Rectal smooth muscle tissue (tissue), 1 donor: Measurements from ENCODE around the gene KIF18B.

Experiments
- H3K27ac ChIP-seq: one replicate; pipeline ENCODE4 v1.7.0; 2013; ENCODE audit warnings: low read depth, low read length, inconsistent platforms
- H3K27me3 ChIP-seq: one replicate; pipeline ENCODE4 v1.7.0; 2013; ENCODE audit warnings: low read length; ENCODE audit not compliant: control insufficient read depth, insufficient read depth
- H3K36me3 ChIP-seq: one replicate; pipeline ENCODE4 v1.7.0; 2013; ENCODE audit warnings: low read length; ENCODE audit not compliant: control insufficient read depth, insufficient read depth
- H3K4me1 ChIP-seq: one replicate; pipeline ENCODE4 v1.7.0; 2013; ENCODE audit warnings: low read length; ENCODE audit not compliant: control insufficient read depth, insufficient read depth
- H3K4me3 ChIP-seq: one replicate; pipeline ENCODE4 v1.7.0; 2013; ENCODE audit warnings: low read length
- H3K9ac ChIP-seq: one replicate; pipeline ENCODE4 v1.7.0; 2013; ENCODE audit warnings: low read length

Gene KIF18B

DNA sequence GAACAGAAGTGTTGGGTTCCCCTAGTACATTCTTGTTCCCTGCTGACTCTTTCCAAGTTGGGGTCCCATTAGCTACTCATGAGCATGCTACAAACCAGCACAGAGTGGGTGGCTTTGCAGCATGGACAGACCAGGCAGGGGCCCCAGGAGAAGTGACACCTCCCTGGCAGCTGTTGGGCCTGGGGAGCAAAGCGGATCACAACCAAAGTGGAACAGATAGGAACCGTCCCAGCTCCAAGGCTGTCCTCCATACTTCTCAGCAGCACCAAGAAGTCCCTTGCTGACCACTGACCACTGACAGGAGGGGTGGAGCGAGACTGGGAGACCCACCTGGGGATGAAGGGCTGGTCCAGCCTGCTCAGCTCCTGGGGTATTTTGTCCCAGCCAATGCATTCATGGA lies 19.9 kb downstream of the KIF18B start:
- Histone ChIP-seq H3K9ac (no peak overlapping the region), H3K27me3 (peaks cover 2% of the 10 kb centered on the region), H3K4me1 (no peaks in the 10 kb centered on the region), H3K4me3 (no peak overlapping the region), H3K27ac (no peak overlapping the region), H3K36me3 (no peaks in the 10 kb centered on the region)

DNA sequence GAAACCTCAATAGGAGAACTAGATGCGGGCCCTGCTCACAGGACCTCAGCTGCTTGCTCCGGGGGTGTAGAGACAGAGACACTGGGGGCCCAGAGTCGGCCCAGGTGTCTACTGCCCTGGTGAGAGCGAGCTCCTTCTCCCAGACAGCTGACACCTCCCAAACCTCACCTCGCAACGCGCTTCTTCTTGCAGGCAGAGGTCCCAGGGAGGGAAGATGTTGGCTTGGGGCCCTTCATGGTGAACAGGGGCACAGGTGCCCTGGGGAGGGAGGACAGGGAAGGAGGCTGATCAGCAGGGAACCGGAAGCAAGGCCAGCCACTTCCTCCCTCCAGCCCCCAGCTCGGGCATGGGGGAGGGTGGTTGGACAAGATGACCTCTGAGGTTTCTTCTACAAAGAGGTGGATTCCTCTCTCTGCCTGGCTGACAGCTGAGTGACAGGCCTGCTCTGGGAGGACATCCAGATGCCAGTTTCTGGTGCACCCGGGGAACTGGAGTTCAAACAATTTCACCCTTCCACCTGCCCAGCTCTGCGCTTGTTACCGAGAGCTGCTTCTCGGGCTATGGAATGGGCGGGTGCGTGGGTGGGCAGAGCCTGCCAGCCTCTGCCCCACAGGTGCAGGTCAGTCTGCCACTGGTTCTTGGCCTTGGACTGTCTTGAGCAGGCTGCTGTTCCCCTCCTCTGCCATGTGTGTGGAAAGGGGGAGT lies 20.6 kb downstream of the KIF18B start:
- Histone ChIP-seq H3K4me1 (no peaks in the 10 kb centered on the region), H3K27me3 (no peaks in the 10 kb centered on the region), H3K27ac (no peak overlapping the region), H3K4me3 (no peak overlapping the region), H3K9ac (no peak overlapping the region), H3K36me3 (no peaks in the 10 kb centered on the region)

DNA sequence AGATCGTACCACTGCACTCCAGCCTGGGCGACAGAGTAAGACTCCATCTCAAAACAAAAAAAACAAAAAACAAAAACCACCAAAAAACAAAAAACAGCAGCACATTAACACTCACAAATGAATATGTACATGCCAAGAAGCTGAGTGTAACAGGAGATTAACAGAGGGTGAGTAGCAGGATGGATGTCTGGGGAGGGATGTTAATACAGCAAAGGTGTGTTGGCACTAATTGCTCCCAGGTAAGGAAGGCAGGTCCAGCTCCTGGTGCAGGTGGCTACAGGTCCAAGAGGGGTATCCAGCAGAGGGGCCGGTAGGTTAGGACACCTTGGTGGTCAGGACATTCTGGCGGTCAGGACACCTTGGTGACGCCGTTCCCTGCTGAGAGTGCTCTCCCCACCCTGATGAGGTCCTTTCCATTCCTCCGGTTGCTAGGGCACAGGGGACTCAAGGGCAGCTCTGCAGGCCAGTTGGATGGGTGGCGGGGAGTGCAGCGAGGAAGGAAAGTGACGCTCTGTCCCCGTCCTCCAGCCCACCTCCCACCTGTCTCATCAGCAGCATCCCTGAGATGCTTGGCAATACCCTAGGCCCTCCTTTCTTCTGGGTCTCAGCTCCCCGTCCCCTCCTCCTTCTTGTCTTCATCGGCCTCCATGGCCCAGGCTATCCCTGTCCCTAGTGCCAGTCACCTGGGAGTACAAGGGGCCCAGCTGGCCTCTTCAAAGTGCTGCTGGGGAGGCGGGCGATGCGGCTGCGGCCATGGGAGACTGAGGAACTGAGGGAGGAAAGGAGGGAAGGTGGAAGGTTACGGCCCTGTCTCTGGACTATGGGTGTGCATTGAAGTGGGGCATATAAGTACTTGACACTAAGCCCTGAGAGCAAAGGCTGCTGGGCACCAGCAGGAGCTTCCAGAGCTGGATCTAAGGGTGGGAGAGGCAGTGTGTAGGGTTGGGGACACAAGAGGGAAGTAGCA lies 21.6 kb downstream of the KIF18B start:
- H3K9ac ChIP-seq, result no peak overlapping the region
- no peak overlapping the region for H3K27ac ChIP-seq
- H3K4me1 ChIP-seq, result no peaks in the 10 kb centered on the region
- H3K27me3 ChIP-seq, result no peaks in the 10 kb centered on the region
- H3K4me3 ChIP-seq, result no peak overlapping the region
- H3K36me3 ChIP-seq, result no peaks in the 10 kb centered on the region

DNA sequence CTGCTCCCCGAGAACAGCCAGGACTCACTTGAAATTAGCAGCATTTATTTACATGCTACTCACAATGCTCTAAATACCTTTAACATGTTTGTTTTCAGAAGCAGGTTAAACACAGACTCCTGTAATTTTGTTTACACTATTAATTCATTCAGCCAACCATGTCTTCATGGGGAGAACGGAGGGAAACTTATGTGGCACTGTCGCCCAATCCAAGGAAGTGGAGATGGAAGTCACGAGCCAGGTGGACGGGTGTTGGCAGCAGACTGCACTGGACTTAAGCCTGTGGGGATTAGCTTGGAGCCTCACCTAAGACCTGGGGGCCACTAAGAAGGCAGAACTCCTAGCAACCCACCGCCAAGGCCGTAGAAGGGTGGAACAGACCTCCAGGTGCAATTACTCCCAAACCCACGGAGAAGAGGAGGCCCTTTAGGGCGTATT lies 23.4 kb downstream of the KIF18B start:
- Histone ChIP-seq H3K36me3 (no peaks in the 10 kb centered on the region), H3K27me3 (no peaks in the 10 kb centered on the region), H3K9ac (no peak overlapping the region), H3K27ac (no peak overlapping the region), H3K4me3 (no peak overlapping the region), H3K4me1 (no peaks in the 10 kb centered on the region)

DNA sequence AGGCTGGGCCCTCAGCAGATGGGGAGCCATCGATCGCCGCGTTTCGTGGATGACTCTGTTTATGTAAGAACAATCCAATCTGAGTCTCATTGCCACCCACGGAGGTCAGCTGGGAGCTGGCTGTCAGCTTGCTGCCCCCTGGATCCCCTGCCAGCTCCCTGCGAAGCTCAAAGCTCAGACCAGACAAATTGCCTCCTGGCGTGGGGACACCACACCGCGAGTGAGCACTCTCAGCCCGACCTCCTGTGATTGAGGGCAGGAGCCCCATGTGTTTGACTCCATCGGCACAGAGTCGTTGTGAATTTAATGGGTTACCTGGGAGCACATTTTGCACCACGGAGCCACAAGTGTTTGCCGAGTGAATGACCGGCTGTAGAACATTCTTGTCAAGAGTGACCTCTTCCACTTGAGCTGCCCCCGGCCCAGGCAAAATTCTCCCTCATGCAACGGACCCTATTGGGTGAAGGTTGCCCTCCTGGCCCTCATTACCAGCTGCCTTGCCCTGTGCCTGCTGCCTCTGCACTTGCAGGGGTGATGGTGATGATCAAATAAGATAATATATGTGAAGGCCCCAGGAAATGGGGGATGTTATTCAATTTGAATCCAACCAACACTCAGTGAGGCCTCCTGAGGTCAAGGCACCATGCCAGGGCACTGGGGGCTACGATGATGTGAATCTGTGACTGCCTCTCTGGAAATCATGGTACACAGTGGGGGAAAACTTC lies 24.7 kb downstream of the KIF18B start:
- Histone ChIP-seq H3K4me3 (no peak overlapping the region), H3K27ac (no peak overlapping the region), H3K9ac (no peak overlapping the region), H3K4me1 (no peaks in the 10 kb centered on the region), H3K36me3 (no peaks in the 10 kb centered on the region), H3K27me3 (no peaks in the 10 kb centered on the region)

DNA sequence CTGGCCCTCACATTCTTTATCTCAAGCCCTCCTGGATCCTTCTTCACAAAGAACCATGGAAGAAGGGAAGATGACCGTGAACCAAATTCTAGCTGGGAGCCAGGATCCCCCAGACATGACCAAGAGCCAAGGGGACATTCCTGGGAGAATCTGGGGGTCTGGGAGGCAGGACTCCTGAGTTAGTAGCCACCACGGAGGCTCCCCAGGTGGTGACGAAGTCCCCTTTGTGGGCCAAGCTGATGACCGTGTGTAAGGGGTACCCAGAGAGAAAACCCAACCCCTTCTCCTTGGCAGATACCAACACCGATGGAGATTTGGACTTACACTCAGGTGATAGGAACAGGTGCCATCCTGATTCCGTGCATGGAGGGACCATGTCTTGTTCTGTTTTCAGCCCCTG lies 25.4 kb downstream of the KIF18B start:
- Histone ChIP-seq H3K4me1 (peaks cover 5% of the 10 kb centered on the region), H3K27ac (no peak overlapping the region), H3K27me3 (no peaks in the 10 kb centered on the region), H3K9ac (no peak overlapping the region), H3K36me3 (no peaks in the 10 kb centered on the region), H3K4me3 (no peak overlapping the region)

DNA sequence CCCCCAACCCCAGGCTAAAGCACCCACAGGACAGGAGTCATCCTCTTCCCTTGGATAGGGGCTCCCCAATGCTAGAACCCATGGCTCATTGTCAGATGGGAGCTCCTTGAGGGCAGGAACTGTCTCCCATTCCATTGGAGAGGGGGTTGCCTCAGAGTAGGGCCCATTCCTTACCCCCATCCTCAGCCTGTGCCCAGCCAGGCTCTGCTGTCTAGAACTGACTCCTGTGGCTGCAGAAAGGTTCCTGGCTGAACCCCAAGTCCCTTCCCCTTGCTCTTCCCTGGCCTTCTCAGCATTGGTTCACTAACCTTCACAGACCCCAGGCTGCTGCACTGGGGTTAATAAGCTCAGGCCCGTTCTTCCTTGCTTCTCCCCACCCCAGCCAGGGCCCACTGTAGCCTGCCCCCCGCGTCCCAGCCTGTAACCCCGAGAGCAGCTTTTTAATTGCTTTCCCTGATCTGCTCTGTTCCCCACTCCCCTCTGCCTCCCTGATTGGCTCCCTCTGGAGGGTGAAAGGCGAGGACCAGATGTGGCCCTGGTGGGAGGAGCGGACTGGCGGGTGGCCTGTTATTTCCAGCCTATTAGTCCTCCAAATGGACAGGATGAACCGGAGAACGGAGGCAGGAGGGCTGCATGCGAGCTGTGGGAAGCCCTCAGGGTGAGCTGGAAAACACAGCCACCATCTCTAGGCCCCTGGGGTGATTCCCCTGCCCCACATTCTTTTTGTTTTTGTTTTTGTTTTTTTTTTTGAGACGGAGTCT lies 26.3 kb downstream of the KIF18B start:
- Histone ChIP-seq H3K36me3 (no peaks in the 10 kb centered on the region), H3K4me3 (no peak overlapping the region), H3K9ac (no peak overlapping the region), H3K27me3 (no peaks in the 10 kb centered on the region), H3K4me1 (peaks cover 11% of the 10 kb centered on the region), H3K27ac (no peak overlapping the region)

DNA sequence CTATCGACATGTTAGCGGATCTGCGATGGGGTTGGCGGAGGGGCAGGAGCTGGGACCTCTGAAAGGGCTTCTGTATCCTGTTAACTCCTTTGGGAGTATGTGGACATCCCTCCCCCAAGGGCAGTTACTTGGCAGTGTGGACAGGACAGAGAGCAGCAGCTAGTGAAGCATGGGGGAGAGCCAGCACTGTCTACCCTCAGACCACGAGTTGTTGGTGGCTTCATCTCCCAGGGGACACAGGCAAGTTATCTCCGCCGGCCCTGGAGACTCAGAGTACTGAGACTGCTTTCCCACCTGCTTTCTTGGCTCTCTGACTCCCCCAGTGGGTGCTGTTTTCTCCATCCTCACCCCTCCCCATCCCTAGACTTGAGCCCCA lies 27.0 kb downstream of the KIF18B start:
- Histone ChIP-seq H3K27me3 (no peaks in the 10 kb centered on the region), H3K9ac (no peak overlapping the region), H3K4me1 (peaks cover 13% of the 10 kb centered on the region), H3K27ac (no peak overlapping the region), H3K36me3 (no peaks in the 10 kb centered on the region), H3K4me3 (no peak overlapping the region)

DNA sequence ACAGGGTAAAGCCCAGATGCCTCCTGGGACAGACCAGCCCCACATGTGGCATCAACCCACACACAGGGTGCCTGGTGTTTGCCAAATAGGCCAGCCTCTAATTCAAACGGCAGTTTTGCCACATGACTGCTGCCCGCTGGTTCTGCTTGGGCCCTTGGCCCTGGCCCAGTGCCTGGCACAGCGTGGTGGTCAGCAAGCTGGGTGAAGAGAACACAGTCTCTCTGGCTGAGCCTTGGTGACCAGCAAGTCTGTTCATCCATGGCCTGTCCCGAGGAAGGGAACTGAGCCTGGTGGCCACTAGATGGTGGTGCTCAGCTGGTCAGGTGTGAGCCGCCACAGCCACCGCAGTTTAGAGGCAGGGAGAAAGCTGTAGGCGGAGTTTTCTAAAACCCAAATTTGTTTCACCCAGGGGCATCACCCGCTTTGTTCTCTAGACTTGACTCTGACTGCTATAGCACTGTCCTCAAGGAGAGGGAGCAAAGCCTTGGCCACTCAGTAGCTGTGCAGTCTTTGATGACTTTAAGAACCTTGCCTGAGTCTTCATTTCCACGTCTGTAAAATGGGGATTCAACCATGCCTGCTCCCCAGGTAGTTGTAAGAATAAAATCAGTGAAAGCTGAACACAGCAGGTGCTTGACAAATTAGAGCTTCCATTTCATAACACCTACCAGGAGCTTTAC lies 27.5 kb downstream of the KIF18B start:
- Histone ChIP-seq H3K9ac (peak overlapping the region; percentile 16), H3K36me3 (no peaks in the 10 kb centered on the region), H3K27me3 (no peaks in the 10 kb centered on the region), H3K4me3 (no peak overlapping the region), H3K4me1 (peaks cover 13% of the 10 kb centered on the region), H3K27ac (no peak overlapping the region)

DNA sequence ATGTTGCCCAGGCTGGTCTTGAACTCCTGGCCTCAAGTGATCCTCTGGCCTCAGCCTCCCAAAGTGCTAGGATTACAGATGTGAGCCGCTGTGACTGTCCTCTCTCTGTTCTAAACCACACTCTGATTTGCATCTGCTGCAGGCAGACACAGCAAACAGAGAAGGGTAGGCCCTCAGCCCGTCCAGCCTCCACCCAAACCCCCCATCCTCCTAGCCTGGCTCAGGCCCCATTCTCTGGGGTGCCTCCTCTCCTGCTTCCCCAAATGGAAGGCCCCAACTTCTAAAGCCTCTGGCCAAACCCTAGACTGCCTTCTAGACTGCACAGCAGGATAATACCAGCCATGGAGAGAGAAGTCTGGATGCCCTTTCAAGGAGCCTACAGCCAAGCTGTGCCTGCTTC lies 28.2 kb downstream of the KIF18B start:
- no peaks in the 10 kb centered on the region for H3K36me3 ChIP-seq
- H3K27me3 ChIP-seq, result no peaks in the 10 kb centered on the region
- H3K9ac ChIP-seq, result no peak overlapping the region
- H3K4me1 ChIP-seq, result peaks cover 13% of the 10 kb centered on the region
- no peak overlapping the region for H3K4me3 ChIP-seq
- H3K27ac ChIP-seq, result no peak overlapping the region

DNA sequence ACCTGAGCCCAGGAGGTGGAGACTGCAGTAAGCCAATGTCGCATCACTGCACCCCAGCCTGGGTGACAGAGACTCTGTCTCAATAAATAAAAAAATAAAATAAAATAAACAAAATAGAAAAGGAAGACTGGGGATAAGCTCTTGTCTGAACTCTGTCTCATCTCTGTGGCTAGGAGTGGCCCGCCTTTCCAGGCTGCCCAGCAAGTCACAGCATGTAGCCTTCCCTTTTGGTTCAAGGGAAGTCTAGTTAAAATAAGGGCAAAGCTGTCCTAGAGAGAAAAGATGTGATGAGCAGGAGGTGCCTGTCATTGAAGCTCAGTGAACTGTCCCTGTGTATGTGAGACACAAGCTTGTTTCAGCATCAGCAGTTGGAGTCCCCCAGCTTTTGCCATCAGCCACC lies 29.6 kb downstream of the KIF18B start:
- Histone ChIP-seq H3K27ac (no peak overlapping the region), H3K4me1 (peaks cover 13% of the 10 kb centered on the region), H3K4me3 (no peak overlapping the region), H3K36me3 (no peaks in the 10 kb centered on the region), H3K27me3 (no peaks in the 10 kb centered on the region), H3K9ac (no peak overlapping the region)
